Measurements from ENCODE around the gene LYPD6. TPM values are rescaled to one million over a fixed set of nuclear protein-coding genes. Genes with fewer than 3 reads are reported as not detected.
"Not testable (repeated sequence)": the region's sequence is repeated elsewhere in the genome, so short reads cannot be mapped to it uniquely, and the experiment has no call there.

The LYPD6 gene
- total and polyA plus RNA-seq, 5 donors from 2014 or later, result not detected

- H3K4me3 ChIP-seq (ENCODE audit: low read depth, low read length), result no peak overlapping the region
- Mint-ChIP-seq H3K4me1 (no peaks in the 10 kb centered on the region), H3K9me3 (peaks cover 0 to 2% (median 0%) of the 10 kb centered on the region in 7 donors), H3K36me3 (no peaks in the 10 kb centered on the region), H3K4me3 (no peak overlapping the region), H3K27ac (no peak overlapping the region), H3K27me3 (no peaks in the 10 kb centered on the region)
- no peaks in the 10 kb centered on the region for H3K27me3 ChIP-seq (ENCODE audit: control insufficient read depth, insufficient read depth, low read length)
- H3K4me1 ChIP-seq (ENCODE audit: control insufficient read depth, insufficient read depth, low read length, poor library complexity, severe bottlenecking), result no peaks in the 10 kb centered on the region
- no peak overlapping the region for H3K27ac ChIP-seq (ENCODE audit: insufficient read depth, low read length, poor library complexity, severe bottlenecking)
- no peaks in the 10 kb centered on the region for H3K9me3 ChIP-seq (ENCODE audit: control insufficient read depth in 2 of 2, low read length in 2 of 2)
- DNase-seq (peak in 1 of 3 donors; percentile 7), ATAC-seq (ENCODE audit: low read depth in 2 of 2) (no peak)
- H3K36me3 ChIP-seq (ENCODE audit: control insufficient read depth, insufficient read depth, low read length), result no peaks in the 10 kb centered on the region
Measured at GRCh38 chr2:149313512-149313972, 16.8 kb upstream of the LYPD6 start.

GRCh38 chr2:149314687-149315086 lies 15.7 kb upstream of the LYPD6 start:
- Mint-ChIP-seq H3K27ac (no peak overlapping the region), H3K4me3 (no peak overlapping the region), H3K36me3 (no peaks in the 10 kb centered on the region), H3K4me1 (no peaks in the 10 kb centered on the region), H3K9me3 (peaks cover 0 to 2% (median 0%) of the 10 kb centered on the region in 7 donors), H3K27me3 (peaks cover 5% of the 10 kb centered on the region)
- Histone ChIP-seq H3K4me1 (ENCODE audit: control insufficient read depth, insufficient read depth, low read length, poor library complexity, severe bottlenecking) (no peaks in the 10 kb centered on the region), H3K27me3 (ENCODE audit: control insufficient read depth, insufficient read depth, low read length) (no peaks in the 10 kb centered on the region), H3K4me3 (ENCODE audit: low read depth, low read length) (no peak overlapping the region), H3K36me3 (ENCODE audit: control insufficient read depth, insufficient read depth, low read length) (no peaks in the 10 kb centered on the region), H3K27ac (ENCODE audit: insufficient read depth, low read length, poor library complexity, severe bottlenecking) (no peak overlapping the region), H3K9me3 (ENCODE audit: control insufficient read depth in 2 of 2, low read length in 2 of 2) (no peaks in the 10 kb centered on the region)
- ATAC-seq (ENCODE audit: low read depth in 2 of 2), result no peak
- DNase-seq, result no peak

GRCh38 chr2:149315461-149315860 lies 14.9 kb upstream of the LYPD6 start:
- no peak for DNase-seq
- no peak overlapping the region for H3K4me3 Mint-ChIP-seq
- no peaks in the 10 kb centered on the region for H3K4me1 ChIP-seq (ENCODE audit: control insufficient read depth, insufficient read depth, low read length, poor library complexity, severe bottlenecking)

GRCh38 chr2:149318566-149318965 lies 11.8 kb upstream of the LYPD6 start:
- DNase-seq, H3K4me3 Mint-ChIP-seq: not testable (repeated sequence)

More at GRCh38 chr2:149315461-149315860, 14.9 kb upstream of the LYPD6 start:
- H3K27ac Mint-ChIP-seq, result no peak overlapping the region
- Histone ChIP-seq H3K27ac (ENCODE audit: insufficient read depth, low read length, poor library complexity, severe bottlenecking) (no peak overlapping the region), H3K4me3 (ENCODE audit: low read depth, low read length) (no peak overlapping the region), H3K9me3 (ENCODE audit: control insufficient read depth in 2 of 2, low read length in 2 of 2) (no peaks in the 10 kb centered on the region), H3K27me3 (ENCODE audit: control insufficient read depth, insufficient read depth, low read length) (no peaks in the 10 kb centered on the region), H3K36me3 (ENCODE audit: control insufficient read depth, insufficient read depth, low read length) (no peaks in the 10 kb centered on the region)
- no peaks in the 10 kb centered on the region for H3K4me1 Mint-ChIP-seq
- no peaks in the 10 kb centered on the region for H3K36me3 Mint-ChIP-seq
- no peak for ATAC-seq (ENCODE audit: low read depth in 2 of 2)
- peaks cover 0 to 2% (median 0%) of the 10 kb centered on the region in 7 donors for H3K9me3 Mint-ChIP-seq
- peaks cover 5% of the 10 kb centered on the region for H3K27me3 Mint-ChIP-seq

GRCh38 chr2:149320362-149320761 lies 10.0 kb upstream of the LYPD6 start:
- ATAC-seq (ENCODE audit: low read depth in 2 of 2) (no peak), DNase-seq (no peak)
- H3K27ac Mint-ChIP-seq, result no peak overlapping the region
- Histone ChIP-seq H3K4me1 (ENCODE audit: control insufficient read depth, insufficient read depth, low read length, poor library complexity, severe bottlenecking) (no peaks in the 10 kb centered on the region), H3K9me3 (ENCODE audit: control insufficient read depth in 2 of 2, low read length in 2 of 2) (no peaks in the 10 kb centered on the region), H3K27me3 (ENCODE audit: control insufficient read depth, insufficient read depth, low read length) (no peaks in the 10 kb centered on the region), H3K36me3 (ENCODE audit: control insufficient read depth, insufficient read depth, low read length) (no peaks in the 10 kb centered on the region), H3K27ac (ENCODE audit: insufficient read depth, low read length, poor library complexity, severe bottlenecking) (no peak overlapping the region), H3K4me3 (ENCODE audit: low read depth, low read length) (no peak overlapping the region)
- no peaks in the 10 kb centered on the region for H3K36me3 Mint-ChIP-seq
- H3K27me3 Mint-ChIP-seq, result peaks cover 9% of the 10 kb centered on the region
- no peaks in the 10 kb centered on the region for H3K4me1 Mint-ChIP-seq
- H3K9me3 Mint-ChIP-seq, result peaks cover 0 to 4% (median 1%) of the 10 kb centered on the region in 7 donors
- no peak overlapping the region for H3K4me3 Mint-ChIP-seq

More at GRCh38 chr2:149318566-149318965, 11.8 kb upstream of the LYPD6 start:
- H3K9me3 ChIP-seq (ENCODE audit: control insufficient read depth in 2 of 2, low read length in 2 of 2); H3K27me3 ChIP-seq (ENCODE audit: control insufficient read depth, insufficient read depth, low read length); H3K27ac Mint-ChIP-seq; ATAC-seq (ENCODE audit: low read depth in 2 of 2); H3K4me1 ChIP-seq (ENCODE audit: control insufficient read depth, insufficient read depth, low read length, poor library complexity, severe bottlenecking); H3K4me1 Mint-ChIP-seq; H3K9me3 Mint-ChIP-seq; H3K27ac ChIP-seq (ENCODE audit: insufficient read depth, low read length, poor library complexity, severe bottlenecking); H3K36me3 ChIP-seq (ENCODE audit: control insufficient read depth, insufficient read depth, low read length); H3K4me3 ChIP-seq (ENCODE audit: low read depth, low read length); H3K27me3 Mint-ChIP-seq; H3K36me3 Mint-ChIP-seq: not testable (repeated sequence)

GRCh38 chr2:149329068-149329467 lies 1.3 kb upstream of the LYPD6 start:
- H3K27ac ChIP-seq (ENCODE audit: insufficient read depth, low read length, poor library complexity, severe bottlenecking), result no peak overlapping the region
- peaks cover 0 to 2% (median 0%) of the 10 kb centered on the region in 4 donors for H3K4me1 Mint-ChIP-seq
- peaks cover 0 to 5% (median 1%) of the 10 kb centered on the region in 7 donors for H3K9me3 Mint-ChIP-seq
- no peaks in the 10 kb centered on the region for H3K36me3 ChIP-seq (ENCODE audit: control insufficient read depth, insufficient read depth, low read length)
- ATAC-seq (ENCODE audit: low read depth in 2 of 2), result no peak
- H3K4me3 ChIP-seq (ENCODE audit: low read depth, low read length), result no peak overlapping the region
- peaks cover 11% of the 10 kb centered on the region for H3K27me3 ChIP-seq (ENCODE audit: control insufficient read depth, insufficient read depth, low read length)
- no peak overlapping the region for H3K27ac Mint-ChIP-seq
- H3K27me3 Mint-ChIP-seq, result peaks cover 35% of the 10 kb centered on the region
- no peaks in the 10 kb centered on the region for H3K9me3 ChIP-seq (ENCODE audit: control insufficient read depth in 2 of 2, low read length in 2 of 2)
- H3K4me3 Mint-ChIP-seq, result no peak overlapping the region
- no peaks in the 10 kb centered on the region for H3K4me1 ChIP-seq (ENCODE audit: control insufficient read depth, insufficient read depth, low read length, poor library complexity, severe bottlenecking)
- no peaks in the 10 kb centered on the region for H3K36me3 Mint-ChIP-seq
- DNase-seq, result no peak

- no peak for DNase-seq
- Mint-ChIP-seq H3K4me1 (peaks cover 0 to 2% (median 0%) of the 10 kb centered on the region in 4 donors), H3K36me3 (no peaks in the 10 kb centered on the region), H3K27me3 (peaks cover 33% of the 10 kb centered on the region), H3K9me3 (peaks cover 0 to 5% (median under 1%) of the 10 kb centered on the region in 7 donors), H3K27ac (no peak overlapping the region), H3K4me3 (no peak overlapping the region)
- Histone ChIP-seq H3K4me1 (ENCODE audit: control insufficient read depth, insufficient read depth, low read length, poor library complexity, severe bottlenecking) (no peaks in the 10 kb centered on the region), H3K4me3 (ENCODE audit: low read depth, low read length) (no peak overlapping the region), H3K9me3 (ENCODE audit: control insufficient read depth in 2 of 2, low read length in 2 of 2) (no peaks in the 10 kb centered on the region), H3K36me3 (ENCODE audit: control insufficient read depth, insufficient read depth, low read length) (no peaks in the 10 kb centered on the region), H3K27ac (ENCODE audit: insufficient read depth, low read length, poor library complexity, severe bottlenecking) (no peak overlapping the region), H3K27me3 (ENCODE audit: control insufficient read depth, insufficient read depth, low read length) (peaks cover 11% of the 10 kb centered on the region)
- ATAC-seq (ENCODE audit: low read depth in 2 of 2), result no peak
Measured at GRCh38 chr2:149329489-149330126, 779 bp upstream of the LYPD6 start.

GRCh38 chr2:149331023-149331400 lies 625 bp downstream of the LYPD6 start:
- no peaks in the 10 kb centered on the region for H3K4me1 ChIP-seq (ENCODE audit: control insufficient read depth, insufficient read depth, low read length, poor library complexity, severe bottlenecking)
- Mint-ChIP-seq H3K27ac (no peak overlapping the region), H3K4me3 (no peak overlapping the region), H3K27me3 (peaks cover 30% of the 10 kb centered on the region), H3K36me3 (no peaks in the 10 kb centered on the region), H3K4me1 (peaks cover 0 to 2% (median 0%) of the 10 kb centered on the region in 4 donors), H3K9me3 (peaks cover 0 to 5% (median 0%) of the 10 kb centered on the region in 7 donors)
- DNase-seq, result no peak
- no peaks in the 10 kb centered on the region for H3K36me3 ChIP-seq (ENCODE audit: control insufficient read depth, insufficient read depth, low read length)
- no peak overlapping the region for H3K4me3 ChIP-seq (ENCODE audit: low read depth, low read length)
- H3K9me3 ChIP-seq (ENCODE audit: control insufficient read depth in 2 of 2, low read length in 2 of 2), result no peaks in the 10 kb centered on the region
- H3K27ac ChIP-seq (ENCODE audit: insufficient read depth, low read length, poor library complexity, severe bottlenecking), result no peak overlapping the region
- ATAC-seq (ENCODE audit: low read depth in 2 of 2), result no peak
- H3K27me3 ChIP-seq (ENCODE audit: control insufficient read depth, insufficient read depth, low read length), result peaks cover 11% of the 10 kb centered on the region

All from CD4-positive, CD25-positive, alpha-beta regulatory T cell (primary cell).